GM23338 (cell line): ENCODE data around the gene GRM4. TPM values are rescaled to one million over a fixed set of nuclear protein-coding genes. Genes with fewer than 3 reads are reported as not detected.

ENCODE experiments used
- ATAC-seq: fragments of 200-7000 bp; cut with Tn5 transposase; 3 replicates; pipeline ENCODE4 v1.9.1; 2020
- DNase-seq: peaks from one replicate; pipeline ENCODE4 v3.0.0-alpha.2; 2015; ENCODE audit warnings: low spot score
- H2AFZ ChIP-seq: fragments of 200-600 bp; sonication (generic); 2 replicates; pipeline ENCODE4 v1.8.0; 2016; ENCODE audit warnings: antibody characterized with exemption, mild to moderate bottlenecking, moderate library complexity
- H3F3A ChIP-seq: fragments of 200-600 bp; sonication (generic); replicated peaks from 2 replicates; pipeline ENCODE4 v1.8.0; 2017; ENCODE audit warnings: antibody characterized with exemption, mixed run types, low read depth
- H3K27ac ChIP-seq: fragments of 200-600 bp; sonication (generic); 2 replicates; pipeline ENCODE4 v1.6.1; 2016; ENCODE audit warnings: low read depth
- H3K27me3 ChIP-seq: fragments of 200-600 bp; sonication (generic); 2 replicates; pipeline ENCODE4 v1.8.0; 2016; ENCODE audit warnings: mild to moderate bottlenecking, mixed run types, moderate library complexity; ENCODE audit not compliant: insufficient read depth
- H3K36me3 ChIP-seq: fragments of 200-600 bp; sonication (generic); 2 replicates; pipeline ENCODE4 v1.8.0; 2016; ENCODE audit warnings: mild to moderate bottlenecking; ENCODE audit not compliant: insufficient read depth
- H3K4me1 ChIP-seq: fragments of 200-600 bp; sonication (generic); 2 replicates; pipeline ENCODE4 v1.8.0; 2016; ENCODE audit warnings: mild to moderate bottlenecking, moderate library complexity; ENCODE audit not compliant: insufficient read depth
- H3K4me2 ChIP-seq: fragments of 200-600 bp; sonication (generic); 2 replicates; pipeline ENCODE4 v1.7.1; 2017; ENCODE audit warnings: mixed run types
- H3K4me3 ChIP-seq: fragments of 200-600 bp; sonication (generic); 2 replicates; pipeline ENCODE4 v1.6.1; 2016; ENCODE audit warnings: mixed run types
- H3K79me2 ChIP-seq: fragments of 200-600 bp; sonication (generic); replicated peaks from 2 replicates; pipeline ENCODE4 v1.8.0; 2017; ENCODE audit warnings: mild to moderate bottlenecking; ENCODE audit not compliant: insufficient read depth
- H3K9me2 ChIP-seq: fragments of 200-600 bp; sonication (generic); 2 replicates; pipeline ENCODE4 v1.8.0; 2017; ENCODE audit not compliant: insufficient read depth
- H4K20me1 ChIP-seq: fragments of 200-600 bp; sonication (generic); replicated peaks from 2 replicates; pipeline ENCODE4 v1.8.0; 2017; ENCODE audit warnings: mild to moderate bottlenecking; ENCODE audit not compliant: insufficient read depth
- H3K27ac Mint-ChIP-seq: 2 replicates; pipeline ENCODE4 v1.8.0; 2020; ENCODE audit warnings: inconsistent platforms, mild to moderate bottlenecking, moderate library complexity, mixed read lengths
- H3K27me3 Mint-ChIP-seq: 3 replicates; pipeline ENCODE4 v1.8.0; 2022; ENCODE audit warnings: low read depth, mild to moderate bottlenecking, moderate library complexity, mixed read lengths, inconsistent platforms; ENCODE audit not compliant: insufficient read depth, poor library complexity
- H3K36me3 Mint-ChIP-seq: 3 replicates; pipeline ENCODE4 v1.8.0; 2021; ENCODE audit warnings: low read depth, mild to moderate bottlenecking, inconsistent platforms, moderate library complexity, mixed read lengths
- H3K4me1 Mint-ChIP-seq: 3 replicates; pipeline ENCODE4 v1.8.0; 2020; ENCODE audit warnings: mild to moderate bottlenecking, inconsistent platforms, mixed read lengths
- H3K4me3 Mint-ChIP-seq: 3 replicates; pipeline ENCODE4 v1.8.0; 2021; ENCODE audit warnings: moderate library complexity, mild to moderate bottlenecking, inconsistent platforms, mixed read lengths
- H3K9me3 Mint-ChIP-seq: 3 replicates; pipeline ENCODE4 v1.8.0; 2020; ENCODE audit warnings: moderate library complexity, mild to moderate bottlenecking, inconsistent platforms, mixed read lengths
- CREB1 ChIP-seq: fragments of 250-450 bp; sonication (Bioruptor Pico); IDR thresholded peaks from 2 replicates; pipeline ENCODE4 v1.5.0; 2020; ENCODE audit warnings: low read depth, mild to moderate bottlenecking, moderate library complexity
- EZH2 ChIP-seq: fragments of 200-600 bp; sonication (generic); IDR thresholded peaks from one replicate; pipeline ENCODE4 v1.8.0; 2017; ENCODE audit warnings: antibody characterized with exemption, mild to moderate bottlenecking, low read depth; ENCODE audit not compliant: unreplicated experiment
- EZH2phosphoT487 ChIP-seq: fragments of 200-600 bp; sonication (generic); IDR thresholded peaks from one replicate; pipeline ENCODE4 v1.8.1; 2018; ENCODE audit warnings: antibody characterized with exemption; ENCODE audit not compliant: unreplicated experiment
- JUNB ChIP-seq: IDR thresholded peaks from one replicate; pipeline ENCODE4 v1.6.1; 2016; ENCODE audit warnings: antibody characterized with exemption; ENCODE audit not compliant: unreplicated experiment
- NANOG ChIP-seq: IDR thresholded peaks from 2 replicates; pipeline ENCODE4 v1.6.1; 2016; ENCODE audit warnings: antibody characterized with exemption, borderline replicate concordance
- POLR2AphosphoS5 ChIP-seq: IDR thresholded peaks from 2 replicates; pipeline ENCODE4 v1.6.1; 2016; ENCODE audit warnings: antibody characterized with exemption, low read depth
- REST ChIP-seq: IDR thresholded peaks from one replicate; pipeline ENCODE4 v1.6.1; 2018; ENCODE audit warnings: antibody characterized with exemption; ENCODE audit not compliant: unreplicated experiment
- STAT1 ChIP-seq: IDR thresholded peaks from one replicate; pipeline ENCODE4 v1.6.1; 2016; ENCODE audit warnings: antibody characterized with exemption; ENCODE audit not compliant: unreplicated experiment
- ZNF114 ChIP-seq: fragments of 250-450 bp; sonication (Bioruptor Pico); IDR thresholded peaks from 2 replicates; pipeline ENCODE4 v1.5.0; 2020; ENCODE audit warnings: mild to moderate bottlenecking, moderate library complexity
- ZNF331 ChIP-seq: fragments of 250-450 bp; sonication (Bioruptor Pico); IDR thresholded peaks from 2 replicates; pipeline ENCODE4 v1.5.0; 2020; ENCODE audit warnings: low read depth, mild to moderate bottlenecking, moderate library complexity
- ZNF462 ChIP-seq: fragments of 250-450 bp; sonication (Bioruptor Pico); IDR thresholded peaks from 2 replicates; pipeline ENCODE4 v1.5.0; 2020; ENCODE audit warnings: mild to moderate bottlenecking, moderate library complexity
- polyA plus RNA-seq: library from polyadenylated mRNA; unstranded; fragments of >200 nt; fragmentation: Nextera tagmentation; extraction: Ambion mirVana; gene quantifications from 2 replicates; pipeline ENCODE4 v1.2.1, GENCODE V29; 2016
- total RNA-seq: library from RNA; depleted of rRNA; stranded (reverse); fragments of >200 nt; shearing (Covaris generic); gene quantifications from 2 replicates; pipeline ENCODE4 v1.2.3, GENCODE V29; 2014
- TF ChIP-seq, protein P1 (sequence below), 2 experiments: fragments of 200-600 bp in 1 of 2; sonication (generic) in 1 of 2; conservative IDR thresholded peaks; 2 replicates each; pipeline versions ENCODE4 v1.5.1 to v1.6.1; 2016 to 2017; ENCODE audit warnings: antibody characterized with exemption in 2 of 2, low read depth in 2 of 2, mild to moderate bottlenecking in 2 of 2, moderate library complexity in 1 of 2
- TF ChIP-seq, protein P2 (sequence below): IDR thresholded peaks from 2 replicates; pipeline ENCODE4 v1.6.1; 2016; ENCODE audit warnings: antibody characterized with exemption

Gene GRM4
- total and polyA plus RNA-seq, 2 experiments from 2014 or later: 7.0 to 30.6 TPM

DNA sequence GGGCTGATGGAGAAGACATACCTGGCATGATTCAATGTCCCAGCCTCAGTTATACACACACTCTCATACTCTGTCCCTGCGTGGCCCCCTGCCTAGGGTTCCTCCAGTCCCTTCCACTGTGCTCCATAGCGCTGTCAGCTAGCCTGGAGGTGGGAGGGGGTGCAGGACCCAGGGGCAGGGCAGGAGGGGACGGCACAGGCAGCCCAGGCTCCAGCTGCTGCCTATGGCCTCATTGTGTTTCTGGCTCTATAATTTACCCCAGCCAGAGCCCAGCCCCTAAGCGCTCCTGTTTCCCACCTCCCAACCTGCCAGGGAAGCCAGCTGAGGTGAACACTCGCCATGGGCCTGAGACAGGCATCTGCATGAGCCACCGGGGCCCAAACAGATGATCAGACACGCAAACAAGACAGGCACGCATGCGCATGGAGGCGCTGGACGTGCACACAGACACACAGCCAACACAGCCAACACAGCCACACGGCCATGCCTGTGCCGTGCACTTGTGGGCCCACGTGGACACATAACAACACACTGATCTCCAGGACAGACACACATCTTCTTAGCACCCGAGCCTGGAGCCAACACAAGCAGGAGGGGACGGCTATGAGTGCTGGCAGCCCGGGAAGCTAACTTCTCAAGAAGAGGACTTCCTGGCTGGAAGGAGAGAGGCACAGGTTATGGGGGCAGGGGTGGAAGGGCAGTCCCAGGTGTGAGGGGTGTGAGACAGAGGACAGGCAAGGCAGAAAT lies 124.9 kb downstream of the GRM4 start:
- TF ChIP-seq ZNF114 (CRISPR knock-in tag): no peak
- no peak for TF ChIP-seq JUNB
- TF ChIP-seq, protein P1, sequence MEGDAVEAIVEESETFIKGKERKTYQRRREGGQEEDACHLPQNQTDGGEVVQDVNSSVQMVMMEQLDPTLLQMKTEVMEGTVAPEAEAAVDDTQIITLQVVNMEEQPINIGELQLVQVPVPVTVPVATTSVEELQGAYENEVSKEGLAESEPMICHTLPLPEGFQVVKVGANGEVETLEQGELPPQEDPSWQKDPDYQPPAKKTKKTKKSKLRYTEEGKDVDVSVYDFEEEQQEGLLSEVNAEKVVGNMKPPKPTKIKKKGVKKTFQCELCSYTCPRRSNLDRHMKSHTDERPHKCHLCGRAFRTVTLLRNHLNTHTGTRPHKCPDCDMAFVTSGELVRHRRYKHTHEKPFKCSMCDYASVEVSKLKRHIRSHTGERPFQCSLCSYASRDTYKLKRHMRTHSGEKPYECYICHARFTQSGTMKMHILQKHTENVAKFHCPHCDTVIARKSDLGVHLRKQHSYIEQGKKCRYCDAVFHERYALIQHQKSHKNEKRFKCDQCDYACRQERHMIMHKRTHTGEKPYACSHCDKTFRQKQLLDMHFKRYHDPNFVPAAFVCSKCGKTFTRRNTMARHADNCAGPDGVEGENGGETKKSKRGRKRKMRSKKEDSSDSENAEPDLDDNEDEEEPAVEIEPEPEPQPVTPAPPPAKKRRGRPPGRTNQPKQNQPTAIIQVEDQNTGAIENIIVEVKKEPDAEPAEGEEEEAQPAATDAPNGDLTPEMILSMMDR (conservative IDR thresholded peaks at IDR 0.05; ENCODE audit: low read depth in 2 of 2): no peak
- TF ChIP-seq STAT1: no peak
- no peak for TF ChIP-seq EZH2
- no peak for TF ChIP-seq REST
- no peak for TF ChIP-seq CREB1 (CRISPR knock-in tag)
- no peak for TF ChIP-seq EZH2phosphoT487
- TF ChIP-seq, protein P2, sequence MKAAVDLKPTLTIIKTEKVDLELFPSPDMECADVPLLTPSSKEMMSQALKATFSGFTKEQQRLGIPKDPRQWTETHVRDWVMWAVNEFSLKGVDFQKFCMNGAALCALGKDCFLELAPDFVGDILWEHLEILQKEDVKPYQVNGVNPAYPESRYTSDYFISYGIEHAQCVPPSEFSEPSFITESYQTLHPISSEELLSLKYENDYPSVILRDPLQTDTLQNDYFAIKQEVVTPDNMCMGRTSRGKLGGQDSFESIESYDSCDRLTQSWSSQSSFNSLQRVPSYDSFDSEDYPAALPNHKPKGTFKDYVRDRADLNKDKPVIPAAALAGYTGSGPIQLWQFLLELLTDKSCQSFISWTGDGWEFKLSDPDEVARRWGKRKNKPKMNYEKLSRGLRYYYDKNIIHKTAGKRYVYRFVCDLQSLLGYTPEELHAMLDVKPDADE: no peak
- TF ChIP-seq NANOG: no peak
- no peak for TF ChIP-seq ZNF331 (CRISPR knock-in tag)
- TF ChIP-seq ZNF462 (CRISPR knock-in tag): no peak
- TF ChIP-seq POLR2AphosphoS5: no peak
- Histone ChIP-seq H3K4me3 (no peak overlapping the region), H3K27me3 (peaks cover 7% of the 10 kb centered on the region), H3K36me3 (no peaks in the 10 kb centered on the region; the same call in 1 of the 2 replicates), H2AFZ (no peak overlapping the region), H3F3A (no peaks in the 10 kb centered on the region), H3K27ac (no peak overlapping the region), H3K79me2 (no peaks in the 10 kb centered on the region), H3K9me2 (no peaks in the 10 kb centered on the region), H4K20me1 (no peaks in the 10 kb centered on the region), H3K4me2 (no peak overlapping the region), H3K4me1 (no peaks in the 10 kb centered on the region)
- Mint-ChIP-seq H3K36me3 (peaks cover 33% of the 10 kb centered on the region), H3K27ac (no peak overlapping the region), H3K4me1 (peaks cover 3% of the 10 kb centered on the region), H3K27me3 (peaks cover 19% of the 10 kb centered on the region), H3K4me3 (no peak overlapping the region), H3K9me3 (peaks cover 16% of the 10 kb centered on the region)
- ATAC-seq (0 out of 3 replicates have a peak, but pooled peaks have one; percentile 16), DNase-seq (no peak)
